Esophagus squamous epithelium (tissue), 5 donors: ENCODE data around the gene HEBP1. TPM values are rescaled to one million over a fixed set of nuclear protein-coding genes. Genes with fewer than 3 reads are reported as not detected.

Experiments used
- DNase-seq: peaks from one replicate; lab custom pipeline; 2025; lab: John Stamatoyannopoulos, UW
- H3K27ac ChIP-seq, 4 donors: fragments of 200-600 bp; sonication (generic); one replicate each; pipeline ENCODE4 v1.5.1; 2016 to 2019; ENCODE audit warnings: mild to moderate bottlenecking in 1 of 4
- H3K27me3 ChIP-seq, 4 donors: fragments of 200-600 bp; sonication (generic); 1 replicate in 3 of 4; 2 replicates in 1 of 4; pipeline versions ENCODE4 v1.5.1 to v1.6.0; 2017 to 2021; ENCODE audit warnings: antibody characterized with exemption in 1 of 4
- H3K36me3 ChIP-seq, 3 donors: fragments of 200-600 bp; sonication (generic); one replicate each; pipeline ENCODE4 v1.5.1; 2016 to 2019
- H3K4me1 ChIP-seq, 3 donors: fragments of 200-600 bp; sonication (generic); one replicate each; pipeline ENCODE4 v1.5.1; 2017 to 2019
- H3K4me3 ChIP-seq, 4 donors: fragments of 200-600 bp; sonication (generic); 1 replicate in 3 of 4; 2 replicates in 1 of 4; pipeline ENCODE4 v1.5.1; 2016 to 2019; ENCODE audit warnings: mild to moderate bottlenecking in 2 of 4, moderate library complexity in 1 of 4
- H3K9me3 ChIP-seq, 3 donors: fragments of 200-600 bp; sonication (generic); one replicate each; pipeline ENCODE4 v1.5.1; 2016 to 2019
- POLR2A ChIP-seq, 4 donors: fragments of 450-650 bp; IDR thresholded peaks; one replicate each; pipeline ENCODE4 v1.6.1; 2017; ENCODE audit warnings: antibody characterized with exemption in 4 of 4, mild to moderate bottlenecking in 4 of 4, moderate library complexity in 3 of 4
- WGBS, 2 donors: methylation state at CpG; one replicate each; pipeline ENCODE4 v1.1.5; 2018; 5-methylcytosine and 5-hydroxymethylcytosine counted together
- intact Hi-C: fragments of 100-400 bp; cut with DNase I; formaldehyde crosslinking; loops from one replicate; pipeline ENCODE4 v1.15.0; 2022
- total RNA-seq, 4 donors: library from RNA; depleted of rRNA; stranded (reverse); fragments of >200 nt; gene quantifications; one replicate each; pipeline ENCODE4 v1.1.0, GENCODE V29; 2016
- TF ChIP-seq, protein P1 (sequence below), 6 experiments: fragments of 450-650 bp in 4 of 6; fragments of 200-600 bp in 2 of 6; sonication (generic) in 2 of 6; IDR thresholded peaks; one replicate each; pipeline ENCODE4 v1.5.1; 2016 to 2019; ENCODE audit warnings: antibody characterized with exemption in 6 of 6, mild to moderate bottlenecking in 4 of 6, moderate library complexity in 4 of 6
- donor health status: DM: yes; HTN: yes; CAD: no.

The HEBP1 gene
- total RNA-seq, 4 donors from 2014 or later: 17.0 to 50.9 (median 23.9) TPM

GRCh38 chr12:12997734-12998133 is 2.3 kb downstream of the HEBP1 start:
- WGBS, 2 donors: 40 to 71% methylated on average over 2 of the region's 2 CpGs
- Histone ChIP-seq H3K27ac (no peak overlapping the region), H3K4me3 (no peak overlapping the region), H3K4me1 (peaks cover 12 to 68% (median 23%) of the 10 kb centered on the region in 3 donors), H3K9me3 (no peaks in the 10 kb centered on the region), H3K27me3 (no peaks in the 10 kb centered on the region), H3K36me3 (no peaks in the 10 kb centered on the region)
- DNase-seq: no peak
- no peak for TF ChIP-seq POLR2A (IDR thresholded peaks at IDR 0.05)
- TF ChIP-seq, protein P1, sequence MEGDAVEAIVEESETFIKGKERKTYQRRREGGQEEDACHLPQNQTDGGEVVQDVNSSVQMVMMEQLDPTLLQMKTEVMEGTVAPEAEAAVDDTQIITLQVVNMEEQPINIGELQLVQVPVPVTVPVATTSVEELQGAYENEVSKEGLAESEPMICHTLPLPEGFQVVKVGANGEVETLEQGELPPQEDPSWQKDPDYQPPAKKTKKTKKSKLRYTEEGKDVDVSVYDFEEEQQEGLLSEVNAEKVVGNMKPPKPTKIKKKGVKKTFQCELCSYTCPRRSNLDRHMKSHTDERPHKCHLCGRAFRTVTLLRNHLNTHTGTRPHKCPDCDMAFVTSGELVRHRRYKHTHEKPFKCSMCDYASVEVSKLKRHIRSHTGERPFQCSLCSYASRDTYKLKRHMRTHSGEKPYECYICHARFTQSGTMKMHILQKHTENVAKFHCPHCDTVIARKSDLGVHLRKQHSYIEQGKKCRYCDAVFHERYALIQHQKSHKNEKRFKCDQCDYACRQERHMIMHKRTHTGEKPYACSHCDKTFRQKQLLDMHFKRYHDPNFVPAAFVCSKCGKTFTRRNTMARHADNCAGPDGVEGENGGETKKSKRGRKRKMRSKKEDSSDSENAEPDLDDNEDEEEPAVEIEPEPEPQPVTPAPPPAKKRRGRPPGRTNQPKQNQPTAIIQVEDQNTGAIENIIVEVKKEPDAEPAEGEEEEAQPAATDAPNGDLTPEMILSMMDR (IDR thresholded peaks at IDR 0.05): no peak
- intact Hi-C loops: no loop called here

DNA sequence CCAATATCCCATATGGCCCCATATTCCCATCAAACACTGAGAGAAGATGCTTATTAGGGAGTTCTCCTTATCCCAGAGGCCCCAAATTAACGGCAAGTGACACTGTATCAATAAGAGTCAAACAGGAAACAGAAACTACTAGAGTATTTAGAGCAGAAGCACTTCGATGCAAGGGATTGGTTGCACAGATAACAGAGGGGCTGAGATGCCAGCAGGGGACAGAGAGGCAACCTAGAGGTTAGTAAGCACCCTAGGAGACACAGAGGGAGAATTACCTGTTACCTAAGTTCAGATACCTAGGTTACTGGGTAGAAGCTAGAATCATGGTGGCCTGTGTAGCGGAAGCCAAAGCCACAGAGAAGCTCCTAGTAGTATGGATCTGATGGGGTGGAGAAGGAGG is 2.9 kb downstream of the HEBP1 start:
- Histone ChIP-seq H3K27ac (no peak overlapping the region), H3K27me3 (no peaks in the 10 kb centered on the region), H3K36me3 (no peaks in the 10 kb centered on the region), H3K9me3 (no peaks in the 10 kb centered on the region), H3K4me1 (peaks cover 12 to 69% (median 23%) of the 10 kb centered on the region in 3 donors), H3K4me3 (no peak overlapping the region)
- WGBS, 2 donors: 61 to 66% methylated on average over 3 of the region's 3 CpGs
- TF ChIP-seq POLR2A (IDR thresholded peaks at IDR 0.05): no peak
- TF ChIP-seq, protein P1 (IDR thresholded peaks at IDR 0.05): no peak
- intact Hi-C loops: no loop called here
- DNase-seq: no peak

- H3K9me3 ChIP-seq: no peaks in the 10 kb centered on the region
- H3K27me3 ChIP-seq: no peaks in the 10 kb centered on the region
- H3K4me1 ChIP-seq: peaks cover 6 to 68% (median 23%) of the 10 kb centered on the region in 3 donors
- H3K36me3 ChIP-seq: no peaks in the 10 kb centered on the region
- H3K4me3 ChIP-seq: no peak overlapping the region
- intact Hi-C loops: no loop called here
- DNase-seq: no peak
- TF ChIP-seq, protein P1 (IDR thresholded peaks at IDR 0.05): no peak
- TF ChIP-seq POLR2A (IDR thresholded peaks at IDR 0.05): no peak
- WGBS, 2 donors: 40 to 50% methylated on average over 3 of the region's 3 CpGs
- no peak overlapping the region for H3K27ac ChIP-seq
Observed at GRCh38 chr12:12996209-12996608, 3.9 kb downstream of the HEBP1 start.

DNA sequence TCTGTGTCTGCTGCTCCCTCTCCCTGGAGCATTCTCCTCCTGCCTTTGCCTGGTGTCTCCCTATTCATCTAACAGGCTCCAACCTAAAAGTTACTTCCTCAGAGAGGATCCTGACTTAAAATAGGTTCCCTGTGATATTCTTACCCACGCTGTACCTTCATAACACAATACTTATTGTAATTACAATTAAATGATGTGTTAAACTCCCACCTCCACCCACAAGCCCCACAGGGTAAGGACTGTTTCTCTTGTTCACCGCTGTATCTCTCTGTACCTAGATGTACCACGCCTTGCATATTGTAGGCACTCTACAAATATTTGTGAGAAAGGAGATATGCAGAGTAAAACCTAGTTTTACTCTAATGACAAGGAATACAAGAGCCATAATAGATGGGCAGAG is 5.0 kb downstream of the HEBP1 start:
- no peaks in the 10 kb centered on the region for H3K9me3 ChIP-seq

GRCh38 chr12:12993367-12993766 is 6.7 kb downstream of the HEBP1 start:
- TF ChIP-seq, protein P1 (IDR thresholded peaks at IDR 0.05): no peak
- no peak for TF ChIP-seq POLR2A (IDR thresholded peaks at IDR 0.05)
- no peaks in the 10 kb centered on the region for H3K27me3 ChIP-seq
- H3K36me3 ChIP-seq: peaks cover 0 to 10% (median 4%) of the 10 kb centered on the region in 3 donors
- no peaks in the 10 kb centered on the region for H3K9me3 ChIP-seq
- 87 to 92% methylated on average over 4 of the region's 4 CpGs for WGBS, 2 donors
- peak overlapping the region in 3 of 4 donors; percentile 60 to 73 (median 71) for H3K27ac ChIP-seq
- peaks cover 0 to 60% (median 16%) of the 10 kb centered on the region in 3 donors for H3K4me1 ChIP-seq
- DNase-seq: no peak
- H3K4me3 ChIP-seq: peak overlapping the region in 1 of 4 donors; percentile 45
- intact Hi-C loops: no loop called here

More for the DNA sequence above, 5.0 kb downstream of the HEBP1 start:
- TF ChIP-seq POLR2A (IDR thresholded peaks at IDR 0.05): no peak
- TF ChIP-seq, protein P1 (IDR thresholded peaks at IDR 0.05): no peak
- WGBS, 2 donors: 86 to 91% methylated on average over 3 of the region's 3 CpGs
- intact Hi-C loops: no loop called here
- H3K4me1 ChIP-seq: peaks cover 6 to 74% (median 23%) of the 10 kb centered on the region in 3 donors
- no peak for DNase-seq
- H3K4me3 ChIP-seq: no peak overlapping the region
- H3K27ac ChIP-seq: no peak overlapping the region
- no peaks in the 10 kb centered on the region for H3K36me3 ChIP-seq
- H3K27me3 ChIP-seq: no peaks in the 10 kb centered on the region
